ENCODE data around the gene SEMA4D.

SEMA4D gene

GRCh38 chr9:89468281-89468960, 29.5 kb downstream of the SEMA4D start:
- in situ Hi-C loops (cut with HindIII; ENCODE audit: low sequenced_read_pairs): no loop called here

GRCh38 chr9:89467278-89467625, 30.7 kb downstream of the SEMA4D start:
- in situ Hi-C loops (cut with HindIII; ENCODE audit: low sequenced_read_pairs): no loop called here

DNA sequence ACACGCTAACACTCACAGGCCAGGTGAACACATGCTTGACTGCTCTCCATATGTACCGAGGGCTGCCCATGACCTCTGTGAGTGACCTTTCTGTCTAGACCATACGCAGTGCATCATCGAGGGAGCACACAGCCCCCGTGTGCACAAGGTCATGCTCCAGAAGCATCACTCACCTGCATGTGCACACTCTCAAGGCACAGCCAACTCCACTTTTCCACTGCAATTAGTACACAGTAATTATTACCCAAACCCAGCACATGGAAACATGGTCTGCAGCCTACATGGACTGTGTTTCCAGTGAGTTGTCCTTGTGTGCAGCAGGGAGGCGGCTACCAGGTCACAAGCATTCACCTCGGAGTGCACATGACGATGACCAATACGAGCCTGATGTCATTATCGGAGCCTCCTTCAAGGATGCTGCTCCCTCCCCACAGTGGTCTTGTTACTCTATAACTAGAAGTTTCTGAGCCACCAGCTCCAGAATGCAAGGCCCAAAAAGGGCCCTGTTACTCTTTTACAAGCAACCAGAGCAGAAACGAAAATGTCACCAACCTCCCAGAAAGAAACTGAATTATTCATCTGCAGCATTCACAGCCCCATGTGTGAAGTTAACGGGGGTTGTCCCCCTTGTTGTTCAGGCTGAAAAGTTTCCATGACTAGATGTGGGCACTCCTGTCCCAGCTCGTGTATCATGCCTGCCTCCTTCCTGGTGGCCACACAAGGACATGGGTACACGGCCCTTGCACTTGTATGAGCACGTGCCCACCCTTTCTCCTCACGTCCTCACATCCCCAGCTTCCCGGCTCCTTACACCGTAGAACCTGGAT, 31.2 kb downstream of the SEMA4D start:
- in situ Hi-C loops (cut with HindIII; ENCODE audit: low sequenced_read_pairs): no loop called here

- in situ Hi-C loops (cut with HindIII; ENCODE audit: low sequenced_read_pairs): no loop called here
Observed at GRCh38 chr9:89465726-89466308, 32.1 kb downstream of the SEMA4D start.

GRCh38 chr9:89465001-89465451, 32.9 kb downstream of the SEMA4D start:
- in situ Hi-C loops (cut with HindIII; ENCODE audit: low sequenced_read_pairs): no loop called here

DNA sequence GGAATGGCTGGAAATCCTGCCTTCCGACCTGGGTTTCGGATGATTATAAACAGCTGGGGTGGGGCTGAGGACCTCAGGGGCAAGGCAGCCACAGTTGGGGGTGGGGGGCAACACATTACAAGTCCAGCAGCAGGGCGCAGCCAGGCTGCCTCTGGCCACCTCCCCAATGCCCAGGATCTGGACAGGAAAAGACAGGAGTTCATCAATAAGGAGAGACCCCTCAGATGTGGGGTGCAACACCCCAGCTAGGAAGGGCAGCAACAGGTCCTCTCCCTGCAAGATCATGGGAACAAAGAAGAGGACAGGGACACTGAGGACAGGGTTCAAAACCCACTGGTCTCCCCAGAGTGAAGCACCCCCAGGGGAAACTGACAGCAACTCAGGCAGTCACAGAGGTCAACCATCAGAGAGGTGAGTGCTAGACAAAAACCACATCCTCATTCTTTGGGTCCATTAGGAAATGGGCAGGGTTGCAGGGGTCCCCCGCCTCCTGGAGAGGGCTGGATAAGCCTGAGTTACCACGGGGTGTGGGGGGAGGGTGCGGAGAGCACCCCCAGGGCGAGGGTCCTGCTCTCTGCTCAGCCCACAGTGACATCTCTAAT, 33.5 kb downstream of the SEMA4D start:
- in situ Hi-C loops (cut with HindIII; ENCODE audit: low sequenced_read_pairs): no loop called here

GRCh38 chr9:89462817-89463683, 34.9 kb downstream of the SEMA4D start:
- in situ Hi-C loops (cut with HindIII; ENCODE audit: low sequenced_read_pairs): no loop called here

DNA sequence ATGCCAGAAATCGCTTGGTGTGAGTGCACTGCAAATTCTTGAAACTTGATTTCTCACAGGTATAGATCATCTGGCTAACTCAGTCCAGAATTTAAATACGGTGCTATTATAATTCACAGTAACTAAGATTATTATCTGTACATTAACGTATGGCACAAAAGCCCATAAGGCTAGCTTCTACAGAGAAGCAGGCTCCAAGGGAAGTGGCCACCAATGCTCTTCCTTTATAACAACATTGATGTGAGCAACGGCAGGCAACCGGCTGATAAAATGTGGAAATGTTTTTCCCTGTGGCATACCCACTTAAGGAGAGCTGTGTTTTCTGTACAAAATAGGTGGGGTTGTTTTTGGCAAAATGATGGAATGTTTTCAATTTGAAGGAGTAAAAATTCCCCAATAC, 35.7 kb downstream of the SEMA4D start:
- in situ Hi-C loops (cut with HindIII; ENCODE audit: low sequenced_read_pairs): no loop called here

DNA sequence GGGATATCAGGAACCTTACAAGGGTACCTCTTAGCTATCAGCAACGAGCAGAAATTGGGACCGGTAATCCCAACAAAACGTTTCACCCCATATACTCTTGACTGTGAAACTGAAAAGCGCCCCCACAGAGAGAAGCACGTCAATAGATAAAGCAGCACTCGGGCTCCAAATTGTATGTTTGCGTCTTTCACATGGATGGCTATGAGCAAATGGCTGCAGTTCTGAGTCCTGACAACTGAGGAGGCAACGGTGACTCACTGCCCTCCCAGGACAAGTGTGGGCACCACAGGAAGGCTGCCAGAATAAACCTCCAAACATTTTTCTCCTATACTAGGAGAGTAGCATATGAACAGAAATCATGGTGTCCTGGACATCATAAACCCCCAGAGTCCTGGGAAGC, 36.6 kb downstream of the SEMA4D start:
- in situ Hi-C loops (cut with HindIII; ENCODE audit: low sequenced_read_pairs): no loop called here

DNA sequence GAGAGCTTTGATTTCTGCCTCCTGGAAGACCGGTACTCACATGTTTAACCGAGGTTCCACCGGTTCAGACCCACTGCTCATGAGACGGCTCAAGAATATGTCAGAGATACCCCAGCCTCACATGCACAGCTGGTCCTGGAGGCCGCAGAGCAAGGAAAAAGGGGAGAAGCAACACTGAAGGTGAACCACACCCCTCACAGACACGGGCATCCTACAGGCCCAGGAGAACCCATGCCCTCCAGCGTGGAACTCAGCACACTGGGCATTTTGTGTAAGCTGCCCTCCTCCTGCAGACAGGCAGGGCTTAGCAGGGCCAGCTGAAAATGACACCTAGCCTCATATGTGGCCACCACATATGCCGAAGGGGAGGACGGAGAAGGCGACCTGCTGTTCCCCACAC, 37.4 kb downstream of the SEMA4D start:
- in situ Hi-C loops (cut with HindIII; ENCODE audit: low sequenced_read_pairs): no loop called here

DNA sequence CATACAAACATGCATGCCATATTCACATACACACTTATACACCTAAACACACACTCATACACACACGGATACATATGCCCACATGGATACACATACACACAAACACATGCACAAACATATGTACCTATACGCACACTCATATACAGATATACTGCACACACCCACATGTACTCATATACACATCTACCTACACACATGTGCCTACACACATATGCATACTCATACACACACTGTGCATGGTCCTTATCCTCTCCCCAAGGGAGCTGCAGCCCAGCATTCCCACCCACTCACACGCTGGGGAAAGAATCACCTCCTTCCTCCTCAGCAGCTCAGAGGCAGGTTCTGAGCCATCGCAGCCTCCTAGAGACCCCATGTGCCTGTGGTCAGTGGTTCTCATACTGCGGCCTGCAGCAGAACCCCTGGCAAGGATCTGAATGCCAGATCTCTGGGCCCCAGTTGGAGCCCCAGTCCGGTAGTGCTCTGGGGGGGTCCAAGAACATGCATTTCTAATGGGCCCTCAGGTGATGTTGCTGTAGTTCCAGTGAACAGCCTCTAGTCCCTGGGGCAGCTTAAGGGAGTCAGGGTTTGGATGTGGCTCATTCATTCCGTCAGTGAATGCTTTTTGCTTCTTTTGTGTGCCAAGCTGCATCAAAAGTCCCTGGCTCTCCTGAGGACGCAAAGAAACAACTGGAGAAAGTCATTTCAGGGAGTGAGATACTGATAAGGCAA, 39.0 kb downstream of the SEMA4D start:
- in situ Hi-C loops (cut with HindIII; ENCODE audit: low sequenced_read_pairs): no loop called here

GRCh38 chr9:89457376-89457855, 40.5 kb downstream of the SEMA4D start:
- in situ Hi-C loops (cut with HindIII; ENCODE audit: low sequenced_read_pairs): no loop called here

DNA sequence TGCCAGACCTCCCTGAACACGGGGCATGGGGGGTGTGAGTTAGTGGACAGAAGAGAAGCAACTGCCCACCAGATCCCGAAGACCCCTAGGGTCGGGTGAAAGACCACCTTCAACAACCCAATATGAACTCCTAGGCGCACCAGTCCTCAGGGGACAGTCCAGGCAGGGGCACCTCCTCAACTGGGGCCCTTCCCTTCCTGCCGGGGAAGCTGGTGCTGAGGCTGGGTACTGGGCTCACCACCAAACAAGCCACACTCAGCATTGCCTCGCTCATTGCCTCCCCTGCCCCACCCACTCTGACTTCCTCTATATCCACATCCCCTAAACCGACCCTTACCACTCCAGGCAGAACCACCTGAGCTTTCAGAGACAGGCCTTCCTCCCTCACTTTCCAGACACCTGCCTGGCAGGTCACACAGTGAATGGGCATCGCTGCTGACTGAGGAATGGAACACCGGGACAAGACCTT, 42.5 kb downstream of the SEMA4D start:
- in situ Hi-C loops (cut with HindIII; ENCODE audit: low sequenced_read_pairs): no loop called here

- in situ Hi-C loops (cut with HindIII; ENCODE audit: low sequenced_read_pairs): no loop called here
Observed at GRCh38 chr9:89454498-89455355, 43.2 kb downstream of the SEMA4D start.

GRCh38 chr9:89453452-89453851, 44.5 kb downstream of the SEMA4D start:
- in situ Hi-C loops (cut with HindIII; ENCODE audit: low sequenced_read_pairs): no loop called here

DNA sequence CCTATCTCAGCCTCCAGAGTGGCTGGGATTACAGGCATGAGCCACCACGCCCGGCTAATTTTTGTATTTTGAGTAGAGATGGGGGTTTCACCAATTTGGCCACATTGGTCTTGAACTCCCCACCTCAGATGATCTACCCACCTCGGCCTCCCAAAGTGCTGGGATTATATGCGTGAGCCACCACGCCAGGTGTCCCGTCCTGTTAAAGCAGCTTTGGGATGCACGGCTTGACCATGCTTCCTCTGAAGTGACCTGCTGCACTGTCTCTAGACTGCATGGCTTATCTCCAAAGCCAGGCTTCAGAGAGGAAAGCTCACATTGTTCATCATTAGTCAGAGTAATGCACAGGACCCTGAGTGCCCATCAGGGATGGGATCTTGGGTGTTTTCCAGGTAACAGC, 45.4 kb downstream of the SEMA4D start:
- in situ Hi-C loops (cut with HindIII; ENCODE audit: low sequenced_read_pairs): no loop called here

GRCh38 chr9:89450213-89450612, 47.7 kb downstream of the SEMA4D start:
- in situ Hi-C loops (cut with HindIII; ENCODE audit: low sequenced_read_pairs): no loop called here

DNA sequence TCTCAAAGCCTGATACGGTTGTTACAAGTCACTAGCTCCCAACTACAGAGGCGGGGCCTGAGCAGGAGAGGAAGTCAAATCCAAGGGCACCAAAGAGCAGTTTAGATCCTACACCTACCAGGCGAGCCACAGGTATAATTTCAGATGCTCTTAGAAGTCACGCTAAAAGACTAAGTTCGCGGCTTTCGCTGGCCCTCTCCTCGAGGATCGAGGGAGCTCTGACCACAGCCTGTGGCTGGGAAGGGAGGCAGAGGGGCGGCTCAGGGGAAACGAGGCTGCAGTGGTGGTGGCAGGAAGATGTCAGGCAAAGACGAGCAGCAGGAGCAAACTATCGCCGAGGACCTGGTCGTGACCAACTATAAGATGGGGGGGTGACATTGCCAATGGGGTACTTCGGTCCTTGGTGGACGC, 48.6 kb downstream of the SEMA4D start:
- in situ Hi-C loops (cut with HindIII; ENCODE audit: low sequenced_read_pairs): loop anchor here (5.0 kb wide), 1 partner anchor 48 kb away; the partner anchor contains the start of gene SEMA4D

DNA sequence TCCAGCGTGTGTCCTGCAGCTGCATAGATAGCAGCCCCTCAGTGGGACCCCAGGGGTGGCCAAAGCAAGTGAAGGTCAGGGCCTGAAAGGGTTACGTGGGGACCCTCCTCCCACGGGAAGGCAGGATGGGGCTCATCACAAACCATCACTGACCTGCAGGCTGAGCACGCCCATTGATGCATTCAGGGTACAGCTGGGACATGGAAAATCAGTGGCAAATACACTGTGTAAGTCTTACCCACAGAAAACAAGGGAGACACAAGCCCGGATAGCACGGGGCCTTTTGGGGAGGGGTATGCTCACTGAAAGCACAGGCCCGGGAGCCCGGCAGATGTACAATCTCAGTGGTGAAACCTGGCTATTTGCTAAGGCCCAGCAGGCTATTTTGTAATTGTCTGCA, 49.1 kb downstream of the SEMA4D start:
- in situ Hi-C loops (cut with HindIII; ENCODE audit: low sequenced_read_pairs): loop anchor here (5.0 kb wide), 1 partner anchor 48 kb away; the partner anchor contains the start of gene SEMA4D
